ENCODE data around the gene CNOT2.
"Not testable (repeated sequence)": the region's sequence is repeated elsewhere in the genome, so short reads cannot be mapped to it uniquely, and the experiment has no call there.

Gene CNOT2

DNA sequence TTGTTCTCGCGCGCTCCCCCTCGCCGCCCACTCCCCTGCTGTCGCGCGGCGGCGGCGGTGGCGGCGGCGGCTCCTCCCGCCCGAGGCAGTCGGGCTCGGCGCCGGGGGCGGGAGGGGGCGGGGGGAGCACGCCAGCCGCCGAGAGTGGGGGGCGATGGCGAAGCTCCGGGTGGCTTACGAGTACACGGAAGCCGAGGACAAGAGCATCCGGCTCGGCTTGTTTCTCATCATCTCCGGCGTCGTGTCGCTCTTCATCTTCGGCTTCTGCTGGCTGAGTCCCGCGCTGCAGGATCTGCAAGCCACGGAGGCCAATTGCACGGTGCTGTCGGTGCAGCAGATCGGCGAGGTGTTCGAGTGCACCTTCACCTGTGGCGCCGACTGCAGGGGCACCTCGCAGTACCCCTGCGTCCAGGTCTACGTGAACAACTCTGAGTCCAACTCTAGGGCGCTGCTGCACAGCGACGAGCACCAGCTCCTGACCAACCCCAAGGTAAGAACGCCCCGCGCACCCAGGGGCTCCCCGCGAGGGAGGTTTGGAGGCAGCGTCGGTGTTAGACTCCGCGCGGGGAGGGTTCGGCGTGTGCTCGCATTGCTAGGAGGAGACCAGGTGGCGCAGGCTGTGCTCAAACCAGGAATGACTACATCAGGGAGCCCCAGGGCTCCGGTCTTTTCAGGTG lies 123.5 kb downstream of the CNOT2 start:
- peak; percentile 45 to 64 for DNase-seq

GRCh38 chr12:70367258-70368141 lies 124.3 kb downstream of the CNOT2 start:
- DNase-seq: no peak

DNA sequence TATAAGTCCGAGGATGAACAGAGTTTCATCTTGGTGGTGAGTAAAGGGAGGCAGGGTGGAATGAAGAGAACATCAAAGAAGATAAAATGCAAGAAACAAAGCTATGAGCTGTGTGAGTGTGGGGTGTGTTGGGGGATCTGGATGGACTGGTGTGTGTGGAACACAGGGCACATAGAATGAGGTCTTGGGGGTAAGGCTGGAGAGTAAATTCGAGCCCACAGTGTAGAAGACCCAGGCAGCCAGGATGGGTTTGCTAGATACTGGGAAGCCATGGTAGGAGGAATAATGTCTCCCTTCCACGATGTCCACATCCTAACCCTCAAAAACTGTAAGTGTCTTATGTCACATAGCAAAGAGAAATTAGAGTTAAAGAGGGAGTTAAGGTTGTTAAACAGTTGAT lies 129.6 kb downstream of the CNOT2 start:
- no peak for DNase-seq

DNA sequence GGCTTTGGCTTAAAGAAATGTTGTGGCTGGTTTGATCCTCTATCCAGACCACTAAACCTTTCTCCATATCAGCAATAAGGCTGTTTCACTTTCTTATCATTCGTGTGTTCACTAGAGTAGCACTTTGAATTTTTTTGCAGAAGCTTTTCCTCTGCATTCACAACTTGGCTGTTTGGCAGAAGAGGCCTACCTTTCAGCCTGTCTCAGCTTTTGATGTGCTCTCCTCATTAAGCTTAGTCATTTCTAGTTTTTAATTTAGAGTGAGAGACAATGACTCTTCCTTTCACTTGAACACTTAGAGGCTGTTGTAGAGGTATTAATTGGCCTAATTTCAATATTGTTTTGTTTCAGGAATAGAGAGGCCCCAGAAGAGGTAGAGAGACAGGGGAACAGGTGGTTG lies 136.6 kb downstream of the CNOT2 start:
- no peak for DNase-seq

DNA sequence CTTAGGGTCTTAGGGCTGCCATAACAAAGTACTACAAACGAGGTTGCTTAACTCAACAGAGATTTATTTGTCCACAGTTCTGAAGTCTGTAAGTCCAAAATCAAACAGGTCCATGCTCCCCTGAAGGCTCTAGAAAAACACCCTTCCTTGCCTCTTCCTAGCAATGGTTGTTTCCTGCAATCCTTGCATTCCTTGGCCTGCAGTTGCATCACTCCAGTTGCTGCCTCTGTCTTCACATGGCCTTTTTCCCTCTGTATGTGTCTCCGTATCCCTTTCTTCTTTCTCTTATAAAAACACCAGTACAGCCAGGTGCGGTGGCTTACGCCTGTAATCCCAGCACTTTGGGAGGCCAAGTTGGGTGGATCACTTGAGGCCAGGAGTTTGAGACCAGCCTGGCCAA lies 140.3 kb downstream of the CNOT2 start:
- DNase-seq: no peak

DNA sequence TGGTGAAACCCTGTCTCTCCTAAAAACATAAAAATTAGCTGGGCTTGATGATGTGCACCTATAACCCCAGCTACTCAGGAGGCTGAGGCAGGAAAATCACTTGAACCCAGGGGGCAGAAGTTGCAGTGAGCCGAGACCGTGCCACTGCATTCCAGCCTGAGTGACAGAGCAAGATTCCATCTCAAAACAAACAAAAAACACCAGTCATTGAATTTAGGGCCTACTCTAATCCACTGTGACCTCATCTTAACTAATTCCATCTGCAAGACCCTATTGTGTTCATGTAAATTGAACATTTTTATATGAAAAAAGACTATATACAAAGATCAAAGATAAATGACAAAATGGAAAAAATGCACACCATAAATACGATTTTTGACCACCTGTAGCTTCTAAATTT lies 140.7 kb downstream of the CNOT2 start:
- no peak for DNase-seq

GRCh38 chr12:70386771-70387170 lies 143.5 kb downstream of the CNOT2 start:
- DNase-seq: no peak

DNA sequence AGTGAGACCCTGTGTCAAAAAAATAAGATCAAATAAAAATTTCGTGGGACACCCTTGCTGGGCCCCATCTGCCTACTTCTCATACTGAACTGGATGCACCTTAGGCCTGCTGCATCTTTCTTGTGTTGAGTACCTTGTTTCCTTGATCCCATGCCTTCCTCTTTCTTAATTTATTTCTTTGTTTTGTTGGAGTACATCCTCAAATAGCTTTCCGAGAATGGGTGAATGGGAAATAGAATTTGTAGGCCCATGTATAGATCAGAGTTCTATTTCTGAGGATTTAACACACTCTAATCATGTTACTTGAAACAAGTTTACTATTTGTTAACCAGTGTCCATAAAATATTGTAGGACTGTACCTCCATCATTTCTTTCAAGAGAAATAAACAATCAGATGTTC lies 146.4 kb downstream of the CNOT2 start:
- DNase-seq: no peak

GRCh38 chr12:70392631-70393030 lies 149.4 kb downstream of the CNOT2 start:
- not testable (repeated sequence) for DNase-seq

DNA sequence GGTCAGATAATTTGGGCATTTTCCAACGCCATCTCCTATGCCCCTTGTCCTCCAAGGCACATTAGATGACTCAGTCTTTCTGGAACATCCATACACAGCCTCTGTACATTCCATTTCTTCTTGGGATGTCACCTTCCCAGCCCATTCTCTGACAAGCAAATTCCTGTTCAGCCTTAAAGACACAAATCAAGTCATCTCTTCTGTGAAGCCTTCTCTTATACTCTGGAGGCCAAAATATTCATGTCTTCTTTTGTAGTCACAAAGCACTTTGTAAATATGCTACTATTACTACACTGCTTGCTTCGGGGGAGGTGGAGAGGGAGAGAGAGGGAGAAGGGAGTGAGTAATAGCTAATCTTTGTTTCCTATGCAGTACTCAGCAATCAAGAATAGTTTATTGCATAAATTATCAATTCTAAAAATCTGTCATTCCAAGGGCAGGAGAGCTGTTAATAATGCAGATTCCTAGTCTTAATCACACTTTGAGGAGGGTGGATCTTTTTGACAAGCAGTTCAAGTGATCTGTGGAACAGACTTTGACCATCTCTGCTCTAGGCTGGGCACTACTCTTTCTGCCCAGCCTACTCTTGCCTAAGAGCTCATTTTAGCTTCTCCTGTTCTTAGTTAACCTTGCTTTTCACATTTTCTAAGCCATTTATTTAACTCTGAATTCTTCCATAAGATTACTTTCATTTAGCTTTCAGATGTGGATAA lies 150.7 kb downstream of the CNOT2 start:
- no peak for DNase-seq

GRCh38 chr12:70398002-70398401 lies 154.8 kb downstream of the CNOT2 start:
- DNase-seq: no peak

- DNase-seq: no peak
These were observed 155.6 kb downstream of the CNOT2 start for GRCh38 chr12:70398862-70399261.

GRCh38 chr12:70399311-70399710 lies 156.1 kb downstream of the CNOT2 start:
- DNase-seq: no peak

- no peak for DNase-seq
These were observed 156.9 kb downstream of the CNOT2 start for GRCh38 chr12:70400124-70400523.

- no peak for DNase-seq
These were observed 159.4 kb downstream of the CNOT2 start for GRCh38 chr12:70402597-70402996.

DNA sequence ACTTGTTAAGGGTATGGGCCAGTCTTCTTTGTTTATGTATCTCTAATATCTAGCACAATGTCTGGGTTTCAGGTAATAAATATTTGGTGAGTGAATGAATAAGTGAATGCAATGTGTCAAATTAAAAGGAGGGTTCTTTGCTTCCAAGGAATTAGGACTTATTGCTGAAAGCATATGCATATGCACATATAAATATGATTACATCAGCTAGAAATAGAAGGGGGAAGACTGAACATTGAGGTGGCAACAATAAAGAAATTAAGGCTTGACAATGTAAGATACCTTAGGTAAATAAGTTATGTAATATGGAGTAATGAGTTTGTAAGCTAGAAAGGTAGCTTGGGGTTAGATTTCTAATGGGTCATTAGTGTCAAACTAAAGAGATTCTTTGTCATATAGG lies 160.6 kb downstream of the CNOT2 start:
- DNase-seq: no peak

Data from CD4-positive, alpha-beta T cell treated with Interferon alpha-2 for 1 hour (primary cell).